Measurements from ENCODE around the gene CYP11A1.
"Not testable (repeated sequence)": the region's sequence is repeated elsewhere in the genome, so short reads cannot be mapped to it uniquely, and the experiment has no call there.

Gene CYP11A1

DNA sequence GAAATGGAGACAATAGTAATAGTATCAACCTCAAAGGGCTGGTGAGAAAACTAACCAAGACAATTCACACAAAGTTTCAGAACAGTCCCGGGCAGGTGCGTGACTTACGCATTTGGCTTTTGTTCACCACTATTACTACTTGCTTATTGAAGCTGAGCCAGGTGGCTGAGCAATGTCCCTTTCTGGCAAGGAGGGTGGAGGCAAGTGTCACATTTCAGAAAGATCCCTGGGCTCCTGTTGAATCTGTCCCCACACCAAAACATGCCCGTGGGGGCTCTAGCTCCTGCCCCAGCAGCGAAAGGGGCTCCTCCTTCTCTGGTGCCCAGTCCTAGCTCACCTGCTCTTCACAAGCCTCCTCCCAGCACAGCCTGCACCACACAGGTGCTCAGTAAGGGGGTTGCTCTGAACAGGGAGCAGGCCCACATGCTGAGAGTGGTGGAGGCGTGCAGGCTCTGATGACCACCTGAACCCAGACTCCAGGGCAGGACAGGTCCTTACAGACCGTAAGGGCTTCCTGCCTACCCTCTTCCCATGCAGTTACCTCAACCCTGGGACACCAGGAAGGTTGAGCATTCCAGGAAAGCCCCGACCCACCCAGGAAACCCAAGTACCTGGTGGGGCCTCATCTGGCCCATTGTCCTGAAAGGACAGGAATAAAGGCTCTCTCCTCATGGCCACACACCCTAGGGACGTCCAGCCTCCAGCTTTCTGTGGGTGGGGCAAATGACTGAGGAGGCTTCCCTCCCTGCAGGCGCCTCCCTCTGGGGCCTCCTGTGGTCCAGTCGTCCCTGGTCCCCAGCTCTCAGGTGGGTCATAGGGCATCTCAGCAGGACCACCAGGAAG is 33.7 kb upstream of the CYP11A1 start:
- no peak for DNase-seq (ENCODE audit: low spot score)

DNA sequence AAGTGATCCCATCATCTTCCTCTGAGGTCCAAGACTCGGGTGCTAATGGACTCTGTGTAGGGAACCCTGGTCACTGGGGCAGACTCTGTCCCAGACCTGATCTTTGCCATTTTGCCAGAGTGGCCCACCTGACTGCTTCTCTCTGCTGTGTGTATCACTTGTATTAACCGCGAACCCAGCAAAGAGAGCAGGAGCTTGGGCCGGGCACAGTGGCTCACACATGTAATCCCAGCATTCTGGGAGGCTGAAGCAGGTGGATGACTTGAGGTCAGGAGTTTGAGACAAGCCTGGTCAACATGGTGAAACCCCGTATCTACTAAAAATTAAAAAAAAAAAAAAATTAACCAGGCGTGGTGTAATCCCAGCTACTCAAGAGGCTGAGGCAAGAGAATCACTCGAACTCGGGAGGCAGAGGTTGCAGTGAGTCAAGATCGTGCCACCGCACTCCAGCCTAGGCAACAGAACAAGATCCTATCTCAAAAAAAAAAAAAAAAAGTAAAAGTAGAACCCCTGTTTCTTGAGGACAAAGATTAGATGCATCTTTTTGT is 32.9 kb upstream of the CYP11A1 start:
- no peak for DNase-seq (ENCODE audit: low spot score)

DNA sequence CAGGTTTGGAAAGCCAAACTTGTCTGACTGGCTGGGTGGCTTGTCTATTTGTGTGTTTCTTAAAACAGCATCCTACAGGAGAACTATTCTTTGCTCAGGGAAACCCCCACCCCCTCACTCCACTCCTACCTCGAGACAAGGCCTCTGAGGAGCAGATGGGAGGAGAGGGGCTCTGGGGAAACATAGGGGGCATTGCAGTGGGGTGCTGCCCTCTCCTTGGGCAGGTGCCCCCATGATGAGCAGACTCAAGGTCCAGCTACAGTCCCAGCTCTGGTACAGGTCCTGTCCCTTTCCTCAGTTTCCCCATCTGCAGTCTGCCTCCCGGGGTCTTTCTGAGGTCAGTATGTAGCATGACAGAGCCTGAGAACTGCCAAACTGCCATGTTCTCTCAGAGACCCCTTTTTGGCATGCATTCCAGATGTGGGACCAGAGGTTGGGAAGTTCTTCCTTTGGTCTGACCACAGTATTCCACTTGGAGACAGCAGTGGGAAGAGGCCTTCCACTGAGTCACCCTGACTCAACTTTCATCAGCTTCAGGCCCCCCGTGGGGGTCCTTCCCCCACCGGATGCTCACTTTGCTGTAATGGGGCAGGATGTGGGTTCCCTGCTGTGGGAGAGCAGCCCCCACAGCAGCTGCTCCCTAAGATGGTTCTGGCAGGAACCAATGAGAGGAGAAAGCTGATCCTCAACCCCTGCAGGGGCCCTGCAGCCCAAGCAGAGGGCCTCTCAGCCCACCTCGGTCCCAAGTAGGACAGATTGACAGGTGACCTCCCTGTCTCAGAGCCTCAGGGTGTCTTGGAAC is 32.3 kb upstream of the CYP11A1 start:
- DNase-seq (ENCODE audit: low spot score), result no peak

DNA sequence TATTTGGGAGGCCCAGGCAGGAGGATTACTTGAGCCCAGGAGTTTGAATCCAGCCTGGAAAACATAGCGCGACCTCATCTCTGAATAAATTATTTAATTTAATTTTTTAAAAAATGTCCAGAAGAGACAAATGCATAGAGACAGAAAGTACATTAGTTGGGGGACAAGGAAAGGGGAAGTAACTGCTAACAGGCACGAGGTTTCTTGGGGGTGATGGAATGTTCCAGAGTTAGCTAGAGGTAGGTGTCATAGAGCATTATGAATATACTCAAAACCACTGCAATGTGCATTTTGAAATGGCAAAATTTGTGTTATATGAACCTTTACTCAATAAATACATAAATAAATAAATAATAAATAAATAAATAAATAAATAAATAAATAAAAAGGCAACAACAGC is 31.7 kb upstream of the CYP11A1 start:
- no peak for DNase-seq (ENCODE audit: low spot score)

DNA sequence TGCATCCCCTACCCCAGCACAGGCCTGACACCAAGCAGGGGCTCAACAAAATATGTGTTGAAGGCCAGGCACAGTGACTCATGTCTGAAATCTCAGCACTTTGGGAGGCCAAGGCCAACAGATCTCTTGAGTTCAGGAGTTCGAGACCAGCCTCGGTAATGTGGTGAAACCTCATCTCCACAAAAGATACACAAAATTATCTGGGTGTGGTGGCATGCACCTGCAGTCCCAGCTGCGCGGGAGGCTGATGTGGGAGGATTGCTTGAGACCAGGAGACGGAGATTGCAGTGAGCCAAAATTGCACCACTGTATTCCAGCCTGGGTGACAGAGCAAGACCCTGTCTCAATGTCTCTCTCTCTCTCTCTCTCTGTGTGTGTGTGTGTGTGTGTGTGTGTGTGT is 30.7 kb upstream of the CYP11A1 start:
- no peak for DNase-seq (ENCODE audit: low spot score)

DNA sequence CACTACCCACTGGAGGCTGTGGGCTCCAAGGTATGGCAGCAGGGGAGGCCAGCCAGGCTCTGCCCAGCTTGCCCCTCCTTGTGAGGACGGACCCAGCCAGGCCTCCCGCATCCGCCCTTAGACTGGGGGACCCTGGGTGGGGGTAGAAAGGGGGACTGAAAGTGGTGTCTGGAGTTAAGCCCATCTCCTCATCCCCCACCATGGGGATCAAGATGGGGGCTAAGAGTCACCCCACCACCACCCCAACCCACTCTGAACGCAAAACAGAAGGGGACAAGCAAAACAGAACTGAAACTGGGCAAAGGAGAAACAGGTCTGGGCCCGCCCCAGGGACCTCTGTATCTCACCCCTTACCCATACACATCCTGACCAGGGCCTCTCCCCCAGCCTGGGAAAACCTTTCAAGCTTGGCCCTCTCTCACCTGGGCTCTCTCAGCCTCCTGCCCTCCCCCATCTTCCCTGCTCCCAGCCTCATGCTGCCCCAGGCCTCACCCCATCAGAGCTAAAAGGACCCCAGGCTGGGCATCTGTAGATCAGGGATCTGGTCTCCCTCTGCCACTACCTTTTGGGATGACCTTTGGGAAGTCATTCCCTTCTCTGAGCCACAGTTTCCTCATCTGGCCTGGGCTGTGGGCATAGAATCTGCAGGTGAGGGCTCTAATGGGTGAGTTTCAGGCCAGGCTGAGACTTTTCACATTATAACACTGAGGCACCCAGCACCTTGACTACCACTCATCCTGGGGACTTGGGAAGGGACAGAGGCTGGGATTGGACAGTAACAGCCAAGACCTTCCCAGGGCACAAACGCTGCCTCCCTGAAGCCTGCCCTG is 30.0 kb upstream of the CYP11A1 start:
- DNase-seq (ENCODE audit: low spot score), result no peak

DNA sequence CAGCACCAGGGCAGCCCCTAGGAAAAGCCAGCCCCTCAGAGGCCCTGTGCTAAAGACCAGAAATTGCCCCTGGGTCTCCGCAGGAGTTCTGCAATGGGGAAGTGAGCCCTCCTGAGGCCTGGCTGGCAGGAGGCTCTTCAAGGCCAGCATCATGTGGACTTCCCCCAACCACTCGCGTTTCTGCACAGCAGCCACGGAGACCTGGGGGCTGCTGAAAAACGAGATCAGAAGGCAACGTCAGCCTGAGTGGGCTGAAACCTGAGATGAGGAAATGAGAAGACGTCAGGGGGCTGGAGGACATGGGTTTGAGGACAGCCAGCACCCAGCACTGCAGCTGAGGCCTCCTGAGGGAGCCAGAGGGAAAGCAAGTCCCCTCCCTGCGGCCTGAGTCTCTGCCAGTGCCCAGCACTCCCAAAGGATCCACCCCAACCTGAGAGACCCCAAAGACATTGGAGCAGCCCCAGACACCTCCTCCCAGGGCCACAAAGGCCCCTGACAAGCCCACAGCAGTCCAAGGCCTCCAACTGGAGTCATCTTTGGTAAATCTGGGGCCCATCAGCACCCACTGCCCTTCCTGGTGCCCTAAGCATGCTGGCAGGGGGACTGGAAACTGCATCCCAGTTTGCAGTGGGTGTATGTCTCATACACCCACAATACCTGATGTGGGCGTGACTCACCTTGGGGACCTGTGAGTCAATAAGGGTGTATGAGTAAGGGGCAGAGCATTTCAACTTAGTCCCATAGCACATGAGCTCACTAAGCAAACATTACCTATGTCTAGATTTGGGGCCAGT is 29.2 kb upstream of the CYP11A1 start:
- DNase-seq (ENCODE audit: low spot score), result no peak

DNA sequence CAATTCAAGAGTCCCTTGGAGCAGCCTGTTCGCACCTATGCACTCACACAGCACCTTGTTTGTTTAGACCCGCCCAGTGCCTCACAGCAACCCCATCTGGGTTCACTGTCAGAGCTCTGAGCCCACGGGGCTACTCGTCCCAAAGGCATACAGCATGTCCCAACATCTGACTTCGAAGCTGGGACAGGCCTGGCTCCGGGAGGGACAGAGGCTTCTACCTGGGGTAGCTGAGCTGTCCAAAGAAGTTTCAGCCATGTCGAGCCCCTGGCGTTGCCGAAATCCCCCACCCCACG is 28.6 kb upstream of the CYP11A1 start:
- DNase-seq (ENCODE audit: low spot score), result no peak

DNA sequence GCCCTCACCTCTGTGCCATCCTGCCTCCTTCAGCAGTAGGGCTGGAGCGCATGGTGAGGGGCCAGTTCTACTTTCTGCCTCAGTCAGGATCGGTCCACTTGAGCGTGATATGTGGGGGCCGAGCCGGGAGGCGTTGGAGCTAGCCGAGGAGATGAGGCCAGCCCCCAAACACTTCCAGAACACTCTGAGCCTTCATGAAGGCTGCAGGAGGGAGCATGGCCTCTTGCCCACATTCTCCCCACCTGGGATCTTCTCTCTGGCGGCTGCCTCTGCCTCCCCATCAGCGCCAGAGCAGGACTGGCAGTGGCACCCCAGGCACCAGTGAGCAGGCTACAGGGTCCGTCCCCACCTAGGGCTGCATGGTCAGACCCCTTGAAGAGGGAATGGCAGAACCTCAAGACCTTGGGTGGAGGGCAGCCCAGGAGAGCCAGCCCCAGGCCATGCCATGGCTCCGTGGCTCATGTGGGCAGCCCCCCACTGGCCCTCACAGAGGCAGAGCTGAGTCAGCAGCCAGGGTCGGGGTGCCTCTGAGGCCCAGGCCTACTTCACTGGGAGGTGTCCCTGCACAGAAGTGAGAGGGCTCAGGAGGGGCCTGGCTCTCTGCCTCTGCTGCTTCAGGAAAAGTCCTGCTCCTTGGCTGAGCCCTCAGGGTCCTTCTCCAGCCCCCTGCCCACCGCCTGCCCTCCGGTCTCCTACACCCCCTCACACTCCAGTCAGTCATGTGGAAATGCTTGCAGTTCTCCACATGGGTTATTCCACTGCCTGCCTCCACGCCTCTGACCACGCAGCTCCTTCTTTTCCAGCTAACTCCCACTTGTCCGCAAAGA is 28.1 kb upstream of the CYP11A1 start:
- DNase-seq (ENCODE audit: low spot score), result no peak

DNA sequence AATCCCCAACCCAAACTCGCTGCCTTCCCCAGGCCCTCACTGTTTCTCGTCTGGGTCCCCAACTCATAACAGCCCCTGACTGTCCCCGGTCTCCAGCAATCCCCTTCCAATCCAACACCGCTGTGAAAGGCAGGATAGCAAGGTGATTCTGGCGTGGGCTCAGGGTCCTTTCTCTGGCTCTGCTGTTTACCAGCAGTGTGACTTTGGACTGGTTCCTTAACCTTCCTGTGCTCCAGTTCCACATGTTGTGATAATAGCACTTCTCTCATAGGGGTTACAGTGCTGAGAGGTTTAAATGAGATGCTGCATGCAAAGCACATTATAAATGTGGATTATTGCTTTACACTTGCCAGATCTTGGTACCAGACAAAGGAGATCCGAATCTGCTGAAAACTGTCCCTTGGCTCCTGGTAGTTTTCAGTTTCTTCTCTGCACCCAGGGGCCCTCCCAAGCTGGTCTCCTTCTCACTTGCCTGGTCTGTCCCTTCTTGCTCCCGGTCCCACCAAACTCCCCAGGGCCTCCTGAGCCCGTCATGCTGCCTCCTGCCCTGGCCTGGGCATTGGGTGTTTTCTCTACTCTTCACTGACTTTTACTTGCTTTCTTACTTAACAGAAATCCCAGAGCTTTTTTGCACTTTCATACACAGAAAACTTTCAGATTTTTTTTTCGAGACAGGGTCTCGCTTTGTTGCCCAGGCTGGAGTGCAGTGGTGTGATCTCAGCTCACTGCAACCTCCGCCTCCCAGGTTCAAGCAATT is 26.8 kb upstream of the CYP11A1 start:
- no peak for DNase-seq (ENCODE audit: low spot score)

DNA sequence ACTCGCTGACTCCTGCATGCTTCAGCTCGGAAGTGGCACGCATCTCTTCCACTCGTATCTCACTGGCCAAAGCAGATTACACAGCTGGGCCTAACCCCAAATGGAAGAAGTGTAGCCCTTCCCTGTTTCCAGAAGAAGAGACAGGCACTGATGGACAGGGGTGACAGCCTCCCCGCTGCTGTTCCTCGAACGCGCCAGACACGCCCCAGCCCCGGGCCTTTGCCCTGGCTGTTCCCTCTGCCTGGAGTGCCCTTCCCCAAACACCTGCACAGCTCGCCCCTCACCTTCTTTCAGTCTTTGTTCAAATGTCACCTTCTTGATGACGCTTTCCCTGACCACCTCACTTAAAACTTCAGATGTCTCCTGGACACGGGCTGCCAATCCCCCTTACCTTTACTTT is 26.0 kb upstream of the CYP11A1 start:
- no peak for DNase-seq (ENCODE audit: low spot score)

DNA sequence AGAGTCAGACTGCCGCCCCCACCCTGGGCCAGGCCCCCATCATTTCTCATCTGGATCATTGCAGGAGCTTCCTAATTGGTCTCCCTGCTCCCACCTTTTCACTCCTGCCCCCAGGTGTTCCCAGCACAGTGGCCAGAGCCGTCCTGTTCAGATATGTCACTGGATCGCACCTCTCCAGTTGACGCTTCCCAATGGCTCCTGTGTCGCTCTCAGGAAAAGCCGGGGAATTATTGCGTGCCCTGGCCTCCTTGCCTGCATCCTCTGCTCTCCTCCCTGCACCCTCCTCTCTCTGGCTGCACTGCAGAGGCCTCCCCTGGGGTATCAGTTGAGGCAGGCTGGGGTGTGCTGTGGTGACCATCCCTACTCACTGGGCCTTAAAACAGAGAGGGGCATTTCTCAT is 25.5 kb upstream of the CYP11A1 start:
- no peak for DNase-seq (ENCODE audit: low spot score)

DNA sequence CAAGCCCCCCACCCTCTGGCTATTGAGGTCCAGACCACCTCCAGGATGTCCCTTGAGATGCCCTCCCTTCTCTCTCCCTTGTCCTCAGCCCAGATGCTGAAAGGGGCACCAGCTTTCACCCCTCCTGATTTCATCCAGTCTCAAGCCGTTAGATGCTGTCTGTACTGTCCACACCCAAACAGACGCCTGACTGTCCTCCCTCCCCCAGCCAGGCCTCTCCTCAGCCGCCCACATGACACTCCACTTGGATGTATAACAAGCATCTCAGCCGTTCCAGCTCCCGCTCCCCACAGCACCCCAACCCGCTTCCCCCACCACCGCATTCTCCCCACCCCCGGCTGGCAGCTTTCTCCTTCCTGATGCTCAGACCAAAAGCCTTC is 25.0 kb upstream of the CYP11A1 start:
- DNase-seq (ENCODE audit: low spot score), result no peak

DNA sequence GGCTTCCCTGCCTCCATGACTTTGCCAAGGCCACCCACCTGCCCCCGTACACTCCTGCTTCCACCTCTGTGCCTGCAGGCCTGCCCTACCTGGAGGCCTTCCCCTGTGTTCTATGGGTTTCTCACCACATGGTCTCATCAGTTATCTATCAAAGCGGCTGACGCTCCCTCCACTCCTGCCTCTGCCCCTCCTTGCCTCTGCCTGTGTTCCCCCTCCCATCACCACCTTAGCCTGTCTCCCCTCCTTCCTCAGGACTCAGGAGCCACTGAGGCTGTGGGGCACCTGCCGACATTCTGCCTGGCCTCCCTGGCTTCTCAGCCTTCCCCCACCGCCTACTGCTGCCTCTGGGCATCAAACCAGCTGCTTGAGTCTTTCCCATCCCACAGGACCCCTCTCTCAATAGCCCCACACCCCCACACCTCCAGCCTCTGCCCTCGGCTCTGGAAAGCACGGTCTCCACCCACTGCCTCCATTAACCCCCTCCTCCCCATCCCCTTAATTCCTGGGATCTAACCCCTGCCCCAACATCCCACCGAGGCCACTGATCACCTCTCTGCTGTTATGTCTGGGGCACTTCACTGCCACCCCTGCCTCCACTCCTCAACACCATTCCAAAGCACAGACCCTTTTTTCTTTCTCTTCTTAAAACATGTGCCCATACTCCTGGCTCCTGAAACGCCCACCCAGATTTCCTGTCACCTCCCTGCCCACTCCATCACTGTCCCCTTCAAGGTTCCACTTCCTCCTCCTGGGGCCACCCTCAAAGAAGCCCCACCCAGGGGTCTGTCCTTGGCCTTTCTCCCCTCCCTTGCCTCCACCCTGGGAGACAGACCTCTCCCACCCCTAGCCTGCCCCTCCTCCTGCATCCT is 24.4 kb upstream of the CYP11A1 start:
- DNase-seq (ENCODE audit: low spot score), result no peak

DNA sequence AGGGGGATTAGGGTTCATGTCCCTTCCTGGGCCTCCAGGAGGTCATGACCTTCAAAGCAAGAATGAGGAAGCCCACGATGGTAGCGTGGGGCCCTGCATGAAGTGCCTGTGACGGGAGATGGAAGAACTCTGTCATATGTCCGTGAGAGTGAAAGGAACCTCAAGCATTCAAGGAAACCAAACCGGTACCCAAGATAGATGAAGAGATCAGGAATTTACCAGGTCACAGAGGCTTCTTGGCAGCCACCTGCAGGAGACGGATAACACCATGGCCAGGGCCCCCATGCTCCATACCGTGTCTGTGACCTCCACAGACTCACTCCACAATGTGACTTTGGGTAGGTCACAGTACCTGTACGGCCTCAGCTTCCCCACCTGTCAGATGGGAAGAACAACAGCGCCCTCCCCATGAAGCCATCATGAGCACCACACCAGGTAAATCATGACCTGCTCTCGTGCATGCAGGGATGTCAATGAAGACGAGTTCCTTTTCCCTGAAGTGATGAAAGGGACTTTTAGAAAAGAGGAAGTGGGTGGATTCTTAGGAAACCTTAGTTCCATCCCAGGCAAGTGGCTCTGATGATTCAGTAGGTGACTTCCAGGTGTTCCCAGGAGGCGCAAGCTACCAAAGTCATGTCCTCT is 23.3 kb upstream of the CYP11A1 start:
- DNase-seq (ENCODE audit: low spot score), result no peak

DNA sequence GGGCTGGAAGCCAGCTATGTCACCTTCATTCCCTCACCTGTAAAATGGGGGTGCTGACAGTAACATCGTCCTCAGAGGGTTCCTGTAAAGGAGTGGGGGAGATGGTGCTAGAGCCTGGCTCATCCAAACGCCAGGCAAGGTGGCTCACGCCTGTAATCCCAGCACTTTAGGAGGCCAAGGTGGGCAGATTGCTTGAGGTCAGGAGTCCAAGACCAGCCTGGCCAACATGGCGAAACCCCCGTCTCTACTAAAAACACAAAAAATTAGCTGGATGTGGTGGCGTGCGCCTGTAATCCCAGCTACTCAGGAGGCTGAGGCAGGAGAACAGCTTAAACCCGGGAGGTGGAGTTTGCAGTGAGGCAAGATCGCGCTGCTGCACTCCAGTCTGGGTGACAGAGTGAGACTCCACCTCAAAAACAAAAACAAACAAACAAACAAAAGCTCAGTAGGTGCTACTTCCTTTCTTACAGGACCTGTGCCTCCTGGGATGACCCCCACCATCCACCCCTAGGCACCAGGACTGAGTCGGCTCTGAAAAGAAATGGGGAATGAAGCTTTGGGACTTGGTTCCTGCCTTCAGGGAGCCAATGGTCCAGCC is 22.7 kb upstream of the CYP11A1 start:
- DNase-seq (ENCODE audit: low spot score), result not testable (repeated sequence)

DNA sequence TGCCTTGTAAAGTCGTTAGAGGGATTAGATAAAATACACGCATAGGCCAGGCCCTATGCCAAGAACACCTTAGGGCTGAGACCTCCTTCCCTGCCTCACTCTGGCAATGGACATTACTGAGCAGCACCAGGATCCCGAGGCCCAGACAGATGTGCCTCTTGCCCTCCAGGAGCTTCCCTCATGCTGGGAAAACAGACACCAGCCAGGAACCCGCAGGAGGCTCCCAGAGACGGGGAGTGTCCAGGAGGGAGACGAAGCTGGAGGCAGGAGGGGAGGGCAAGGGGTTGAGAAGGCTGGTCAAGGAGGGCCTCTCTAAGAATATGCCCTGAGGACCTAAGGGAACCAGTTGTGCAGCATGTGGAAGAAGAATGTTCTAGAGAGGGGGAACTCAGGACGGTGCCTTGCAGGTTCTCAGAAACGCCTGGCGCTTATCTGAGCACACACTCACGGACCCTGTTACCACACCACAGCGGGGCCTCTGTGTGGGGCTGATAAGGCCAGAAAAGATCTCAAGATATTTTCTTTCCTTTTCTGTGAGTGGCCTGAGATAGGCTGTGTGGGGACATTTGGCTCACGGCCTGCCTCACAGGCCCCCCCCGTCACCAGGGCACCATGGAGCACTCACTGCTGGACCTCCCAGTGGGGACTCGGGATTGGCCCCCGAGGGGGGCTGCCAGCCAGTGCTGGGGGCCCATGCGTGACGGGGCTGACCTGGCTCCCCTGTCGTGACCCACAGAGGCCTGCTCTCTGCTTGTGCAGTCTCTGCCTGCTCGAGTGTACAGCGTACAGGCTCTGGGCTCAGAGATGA is 22.0 kb upstream of the CYP11A1 start:
- DNase-seq (ENCODE audit: low spot score), result no peak

Data from COLO829 (cell line).